ENCODE measurements around the gene RFX7.

RFX7 gene

DNA sequence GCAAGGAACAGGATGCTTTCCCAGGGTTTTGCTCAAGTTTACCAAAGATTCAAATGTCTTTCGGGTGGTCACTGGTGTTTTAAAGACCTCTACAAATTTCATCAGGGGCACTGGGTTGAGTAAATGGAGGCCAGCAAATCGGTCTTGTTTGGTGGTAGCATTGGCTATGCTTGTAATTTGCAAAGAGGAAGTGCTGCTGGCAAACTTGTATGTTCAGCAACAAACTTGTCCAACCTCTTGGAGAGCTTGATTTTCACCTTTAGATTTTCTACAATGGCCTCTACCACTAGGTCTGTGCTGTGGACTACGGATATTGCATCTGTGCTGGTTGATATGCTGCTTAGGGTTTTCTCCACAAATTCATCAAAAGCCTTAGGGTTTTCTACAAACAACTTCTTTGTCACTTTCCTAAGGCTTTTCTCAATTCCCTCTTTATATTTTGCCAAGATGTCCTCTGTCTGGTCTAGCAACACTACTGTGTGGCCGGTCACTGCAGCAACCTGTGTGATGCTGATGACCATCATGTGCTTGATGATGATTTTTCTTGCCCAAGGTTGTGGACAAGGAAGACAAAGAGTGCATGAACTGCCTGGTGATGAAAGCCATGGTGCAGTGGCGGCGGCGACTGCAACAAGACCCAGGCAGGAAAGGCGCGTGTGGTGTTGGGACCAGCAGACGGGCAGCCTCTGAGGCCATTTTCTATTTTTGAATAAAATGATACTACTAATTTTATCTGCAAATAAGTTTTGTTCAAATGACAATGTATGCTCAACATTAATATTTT, 50.8 kb downstream of the RFX7 start:
- no peaks in the 10 kb centered on the region; a peak in 1 of 3 replicates for H3K36me3 ChIP-seq (ENCODE audit: control insufficient read depth in 2 of 2, insufficient read depth in 1 of 2, low read length in 2 of 2)
- ChIA-PET CTCF (no interaction called here), POLR2A (no interaction called here)
- no peak overlapping the region for H3K4me3 ChIP-seq (ENCODE audit: low read depth, low read length)
- no peaks in the 10 kb centered on the region for H3K4me1 ChIP-seq (ENCODE audit: control insufficient read depth, insufficient read depth, low read length)
- no peaks in the 10 kb centered on the region for H3K9me3 ChIP-seq (ENCODE audit: control insufficient read depth, insufficient read depth, low read depth, low read length)
- TF ChIP-seq ZNF202 (tag by site-specific recombination; IDR thresholded peaks at IDR 0.05; ENCODE audit: borderline replicate concordance) (no peak), ZNF670 (tag by site-specific recombination; IDR thresholded peaks at IDR 0.05; ENCODE audit: low read depth) (no peak), PRDM1 (tag by site-specific recombination; IDR thresholded peaks at IDR 0.05) (no peak), ZBTB8A (tag by site-specific recombination; IDR thresholded peaks at IDR 0.05) (no peak)
- TF ChIP-seq, protein P1, sequence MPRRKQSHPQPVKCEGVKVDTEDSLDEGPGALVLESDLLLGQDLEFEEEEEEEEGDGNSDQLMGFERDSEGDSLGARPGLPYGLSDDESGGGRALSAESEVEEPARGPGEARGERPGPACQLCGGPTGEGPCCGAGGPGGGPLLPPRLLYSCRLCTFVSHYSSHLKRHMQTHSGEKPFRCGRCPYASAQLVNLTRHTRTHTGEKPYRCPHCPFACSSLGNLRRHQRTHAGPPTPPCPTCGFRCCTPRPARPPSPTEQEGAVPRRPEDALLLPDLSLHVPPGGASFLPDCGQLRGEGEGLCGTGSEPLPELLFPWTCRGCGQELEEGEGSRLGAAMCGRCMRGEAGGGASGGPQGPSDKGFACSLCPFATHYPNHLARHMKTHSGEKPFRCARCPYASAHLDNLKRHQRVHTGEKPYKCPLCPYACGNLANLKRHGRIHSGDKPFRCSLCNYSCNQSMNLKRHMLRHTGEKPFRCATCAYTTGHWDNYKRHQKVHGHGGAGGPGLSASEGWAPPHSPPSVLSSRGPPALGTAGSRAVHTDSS (tag by site-specific recombination; IDR thresholded peaks at IDR 0.05): no peak
- no peak overlapping the region for H3K27ac ChIP-seq (ENCODE audit: extremely low read depth, low read depth, low read length)

DNA sequence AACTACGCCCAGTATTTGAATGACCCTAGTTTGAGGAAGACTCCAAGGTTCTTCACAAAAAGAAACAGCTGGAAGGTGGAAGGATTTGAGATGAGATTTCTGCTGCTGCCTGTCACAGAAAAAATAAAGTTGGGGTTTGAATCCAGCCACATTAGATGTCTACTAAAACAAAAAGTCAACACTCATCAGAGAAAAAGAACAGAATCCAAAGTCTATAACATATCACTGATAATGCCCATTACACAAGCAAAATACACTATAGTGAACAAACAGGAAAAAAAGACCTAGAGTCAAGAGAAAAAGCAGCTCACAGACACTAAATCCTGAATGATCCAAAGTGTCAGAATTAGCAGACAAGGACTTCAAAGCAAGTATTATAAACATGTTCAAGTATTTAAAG, 56.0 kb downstream of the RFX7 start:
- no peaks in the 10 kb centered on the region for H3K9me3 ChIP-seq (ENCODE audit: control insufficient read depth, insufficient read depth, low read depth, low read length)
- no peak for TF ChIP-seq ZNF76 (tag by site-specific recombination; IDR thresholded peaks at IDR 0.05; ENCODE audit: borderline replicate concordance, low read depth)
- TF ChIP-seq ZNF266 (tag by site-specific recombination; IDR thresholded peaks at IDR 0.05; ENCODE audit: low read depth): no peak
- TF ChIP-seq, protein P2, sequence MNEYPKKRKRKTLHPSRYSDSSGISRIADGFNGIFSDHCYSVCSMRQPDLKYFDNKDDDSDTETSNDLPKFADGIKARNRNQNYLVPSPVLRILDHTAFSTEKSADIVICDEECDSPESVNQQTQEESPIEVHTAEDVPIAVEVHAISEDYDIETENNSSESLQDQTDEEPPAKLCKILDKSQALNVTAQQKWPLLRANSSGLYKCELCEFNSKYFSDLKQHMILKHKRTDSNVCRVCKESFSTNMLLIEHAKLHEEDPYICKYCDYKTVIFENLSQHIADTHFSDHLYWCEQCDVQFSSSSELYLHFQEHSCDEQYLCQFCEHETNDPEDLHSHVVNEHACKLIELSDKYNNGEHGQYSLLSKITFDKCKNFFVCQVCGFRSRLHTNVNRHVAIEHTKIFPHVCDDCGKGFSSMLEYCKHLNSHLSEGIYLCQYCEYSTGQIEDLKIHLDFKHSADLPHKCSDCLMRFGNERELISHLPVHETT (tag by site-specific recombination; IDR thresholded peaks at IDR 0.05): no peak
- TF ChIP-seq, protein P3, sequence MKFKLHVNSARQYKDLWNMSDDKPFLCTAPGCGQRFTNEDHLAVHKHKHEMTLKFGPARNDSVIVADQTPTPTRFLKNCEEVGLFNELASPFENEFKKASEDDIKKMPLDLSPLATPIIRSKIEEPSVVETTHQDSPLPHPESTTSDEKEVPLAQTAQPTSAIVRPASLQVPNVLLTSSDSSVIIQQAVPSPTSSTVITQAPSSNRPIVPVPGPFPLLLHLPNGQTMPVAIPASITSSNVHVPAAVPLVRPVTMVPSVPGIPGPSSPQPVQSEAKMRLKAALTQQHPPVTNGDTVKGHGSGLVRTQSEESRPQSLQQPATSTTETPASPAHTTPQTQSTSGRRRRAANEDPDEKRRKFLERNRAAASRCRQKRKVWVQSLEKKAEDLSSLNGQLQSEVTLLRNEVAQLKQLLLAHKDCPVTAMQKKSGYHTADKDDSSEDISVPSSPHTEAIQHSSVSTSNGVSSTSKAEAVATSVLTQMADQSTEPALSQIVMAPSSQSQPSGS (tag by site-specific recombination; IDR thresholded peaks at IDR 0.05; ENCODE audit: low read depth): no peak
- TF ChIP-seq, protein P4, sequence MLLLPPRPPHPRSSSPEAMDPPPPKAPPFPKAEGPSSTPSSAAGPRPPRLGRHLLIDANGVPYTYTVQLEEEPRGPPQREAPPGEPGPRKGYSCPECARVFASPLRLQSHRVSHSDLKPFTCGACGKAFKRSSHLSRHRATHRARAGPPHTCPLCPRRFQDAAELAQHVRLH (tag by site-specific recombination; IDR thresholded peaks at IDR 0.05): no peak
- no peak for TF ChIP-seq ZNF37A (tag by site-specific recombination; IDR thresholded peaks at IDR 0.05)
- H3K4me1 ChIP-seq (ENCODE audit: control insufficient read depth, insufficient read depth, low read length): no peaks in the 10 kb centered on the region
- H3K36me3 ChIP-seq (ENCODE audit: control insufficient read depth in 2 of 2, insufficient read depth in 1 of 2, low read length in 2 of 2): no peaks in the 10 kb centered on the region; a peak in 1 of 3 replicates
- H3K4me3 ChIP-seq (ENCODE audit: low read depth, low read length): no peak overlapping the region
- H3K27ac ChIP-seq (ENCODE audit: extremely low read depth, low read depth, low read length): no peak overlapping the region
- CTCF ChIA-PET: interaction anchor here (0.6 kb wide), 1 partner anchor 228 kb away, joined by 3 read pairs; no protein-coding TSS in a partner anchor
- POLR2A ChIA-PET: no interaction called here

DNA sequence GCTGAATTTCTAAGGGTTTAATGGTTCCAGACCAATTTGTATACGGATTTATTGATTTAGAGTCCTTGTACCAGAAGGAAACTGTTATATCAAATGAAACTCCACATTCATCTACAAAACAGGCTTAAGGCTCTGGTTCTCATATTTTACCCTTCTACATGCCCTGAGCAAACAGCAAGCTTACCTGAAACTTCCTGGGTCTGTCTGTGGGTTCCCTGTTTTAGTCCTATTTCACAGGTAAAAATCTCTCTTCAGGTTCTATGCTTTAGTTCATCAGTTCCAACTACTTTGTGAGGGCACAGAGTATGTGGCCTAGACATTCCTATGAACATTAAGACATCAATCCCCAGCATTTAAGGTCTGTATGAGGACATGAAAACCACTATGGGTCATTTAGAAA, 57.7 kb downstream of the RFX7 start:
- no peaks in the 10 kb centered on the region; a peak in 1 of 3 replicates for H3K36me3 ChIP-seq (ENCODE audit: control insufficient read depth in 2 of 2, insufficient read depth in 1 of 2, low read length in 2 of 2)
- H3K27ac ChIP-seq (ENCODE audit: extremely low read depth, low read depth, low read length): no peak overlapping the region
- ChIA-PET POLR2A (no interaction called here), CTCF (no interaction called here)
- H3K4me1 ChIP-seq (ENCODE audit: control insufficient read depth, insufficient read depth, low read length): no peaks in the 10 kb centered on the region
- H3K4me3 ChIP-seq (ENCODE audit: low read depth, low read length): no peak overlapping the region
- TF ChIP-seq ZNF341 (tag by site-specific recombination; IDR thresholded peaks at IDR 0.05; ENCODE audit: low read depth) (no peak), KLF1 (tag by site-specific recombination; IDR thresholded peaks at IDR 0.05) (no peak), ZNF354C (tag by site-specific recombination; IDR thresholded peaks at IDR 0.05; ENCODE audit: borderline replicate concordance, low read depth) (no peak)
- TF ChIP-seq, protein P5, sequence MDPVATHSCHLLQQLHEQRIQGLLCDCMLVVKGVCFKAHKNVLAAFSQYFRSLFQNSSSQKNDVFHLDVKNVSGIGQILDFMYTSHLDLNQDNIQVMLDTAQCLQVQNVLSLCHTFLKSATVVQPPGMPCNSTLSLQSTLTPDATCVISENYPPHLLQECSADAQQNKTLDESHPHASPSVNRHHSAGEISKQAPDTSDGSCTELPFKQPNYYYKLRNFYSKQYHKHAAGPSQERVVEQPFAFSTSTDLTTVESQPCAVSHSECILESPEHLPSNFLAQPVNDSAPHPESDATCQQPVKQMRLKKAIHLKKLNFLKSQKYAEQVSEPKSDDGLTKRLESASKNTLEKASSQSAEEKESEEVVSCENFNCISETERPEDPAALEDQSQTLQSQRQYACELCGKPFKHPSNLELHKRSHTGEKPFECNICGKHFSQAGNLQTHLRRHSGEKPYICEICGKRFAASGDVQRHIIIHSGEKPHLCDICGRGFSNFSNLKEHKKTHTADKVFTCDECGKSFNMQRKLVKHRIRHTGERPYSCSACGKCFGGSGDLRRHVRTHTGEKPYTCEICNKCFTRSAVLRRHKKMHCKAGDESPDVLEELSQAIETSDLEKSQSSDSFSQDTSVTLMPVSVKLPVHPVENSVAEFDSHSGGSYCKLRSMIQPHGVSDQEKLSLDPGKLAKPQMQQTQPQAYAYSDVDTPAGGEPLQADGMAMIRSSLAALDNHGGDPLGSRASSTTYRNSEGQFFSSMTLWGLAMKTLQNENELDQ (tag by site-specific recombination; IDR thresholded peaks at IDR 0.05; ENCODE audit: low read depth): no peak
- TF ChIP-seq, protein P6, sequence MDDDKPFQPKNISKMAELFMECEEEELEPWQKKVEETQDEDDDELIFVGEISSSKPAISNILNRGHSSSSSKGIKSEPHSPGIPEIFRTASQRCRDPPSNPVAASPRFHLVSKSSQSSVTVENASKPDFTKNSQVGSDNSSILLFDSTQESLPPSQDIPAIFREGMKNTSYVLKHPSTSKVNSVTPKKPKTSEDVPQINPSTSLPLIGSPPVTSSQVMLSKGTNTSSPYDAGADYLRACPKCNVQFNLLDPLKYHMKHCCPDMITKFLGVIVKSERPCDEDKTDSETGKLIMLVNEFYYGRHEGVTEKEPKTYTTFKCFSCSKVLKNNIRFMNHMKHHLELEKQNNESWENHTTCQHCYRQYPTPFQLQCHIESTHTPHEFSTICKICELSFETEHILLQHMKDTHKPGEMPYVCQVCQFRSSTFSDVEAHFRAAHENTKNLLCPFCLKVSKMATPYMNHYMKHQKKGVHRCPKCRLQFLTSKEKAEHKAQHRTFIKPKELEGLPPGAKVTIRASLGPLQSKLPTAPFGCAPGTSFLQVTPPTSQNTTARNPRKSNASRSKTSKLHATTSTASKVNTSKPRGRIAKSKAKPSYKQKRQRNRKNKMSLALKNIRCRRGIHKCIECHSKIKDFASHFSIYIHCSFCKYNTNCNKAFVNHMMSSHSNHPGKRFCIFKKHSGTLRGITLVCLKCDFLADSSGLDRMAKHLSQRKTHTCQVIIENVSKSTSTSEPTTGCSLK (tag by site-specific recombination; IDR thresholded peaks at IDR 0.05): no peak
- H3K9me3 ChIP-seq (ENCODE audit: control insufficient read depth, insufficient read depth, low read depth, low read length): no peaks in the 10 kb centered on the region

Data from HEK293 (cell line).